HG03103 (cell line): ENCODE data around the gene ADSL.

Experiments used
- ATAC-seq: cut with Tn5 transposase; IDR thresholded peaks from one replicate; pipeline ENCODE4 v1.9.1; 2021; ENCODE audit warnings: low read depth; ENCODE audit not compliant: unreplicated experiment

Gene ADSL

DNA sequence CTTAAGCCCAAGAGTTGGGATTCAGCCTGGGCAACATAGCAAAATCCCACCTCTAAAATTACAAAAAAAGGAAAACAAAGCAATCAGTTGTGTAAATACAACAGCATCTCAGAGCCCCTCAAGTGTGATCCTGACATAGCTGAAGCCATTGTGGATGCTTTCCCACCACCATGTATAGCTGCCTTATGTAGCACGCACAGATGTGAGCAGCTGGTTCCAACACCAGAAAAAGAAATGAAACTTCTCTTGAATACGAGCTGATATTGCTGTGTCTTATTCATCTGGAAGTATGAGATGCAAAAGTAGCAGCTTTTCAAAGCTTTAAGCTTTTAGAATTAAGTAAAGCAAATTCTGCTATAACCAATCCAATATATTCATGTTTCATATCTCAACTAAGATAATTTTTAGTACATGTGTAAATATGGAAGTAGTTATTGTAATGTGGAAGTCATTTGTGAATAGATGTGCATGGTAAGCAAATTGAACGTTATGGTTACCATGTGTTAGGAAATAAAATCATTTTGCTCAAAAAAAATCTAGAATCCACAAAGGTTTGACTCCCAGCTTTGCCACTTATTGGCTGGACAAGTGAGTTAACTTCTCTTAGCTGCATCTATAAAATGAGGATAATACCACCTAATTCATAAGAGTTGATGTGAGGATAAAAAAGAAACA, 87.3 kb downstream of the ADSL start:
- ATAC-seq: no peak

DNA sequence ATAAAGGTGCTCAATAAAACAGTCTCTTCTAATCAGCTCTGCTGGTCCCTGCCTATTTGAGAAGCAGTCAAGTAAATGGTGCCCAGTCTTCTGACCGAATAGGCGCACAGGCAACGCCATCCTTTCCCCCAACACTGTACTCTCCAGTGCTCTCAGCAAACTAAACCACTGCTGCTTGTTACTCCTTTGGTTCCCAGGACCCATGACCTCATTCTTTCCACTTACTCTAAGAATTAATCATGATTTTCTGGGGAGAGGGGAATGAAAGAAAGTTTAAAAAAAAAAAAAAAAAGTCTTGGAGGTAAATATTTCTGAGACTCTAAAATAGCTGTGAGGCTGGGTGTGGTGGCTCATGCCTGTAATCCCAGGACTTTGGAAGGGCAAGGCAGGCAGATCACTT, 87.8 kb downstream of the ADSL start:
- no peak for ATAC-seq

DNA sequence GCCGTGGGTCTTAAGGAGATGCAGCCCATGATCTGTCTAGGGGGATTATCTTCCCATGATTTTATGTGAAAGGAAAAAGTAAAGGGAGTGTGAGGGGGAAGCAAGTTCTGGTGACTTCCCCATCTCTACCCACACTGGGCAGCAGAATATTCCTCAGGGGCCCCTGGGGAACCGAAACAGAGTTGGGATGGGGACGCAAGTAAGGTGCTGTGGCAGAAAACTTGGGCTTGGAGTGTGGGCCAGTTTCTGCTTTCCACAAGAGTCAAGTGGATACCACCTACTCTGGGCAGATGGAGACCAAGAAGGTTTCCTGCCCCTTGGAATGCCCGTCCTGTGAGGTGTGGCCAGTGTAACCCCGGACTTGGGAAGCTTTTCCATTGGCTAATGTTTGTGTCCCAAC, 88.4 kb downstream of the ADSL start:
- no peak for ATAC-seq

DNA sequence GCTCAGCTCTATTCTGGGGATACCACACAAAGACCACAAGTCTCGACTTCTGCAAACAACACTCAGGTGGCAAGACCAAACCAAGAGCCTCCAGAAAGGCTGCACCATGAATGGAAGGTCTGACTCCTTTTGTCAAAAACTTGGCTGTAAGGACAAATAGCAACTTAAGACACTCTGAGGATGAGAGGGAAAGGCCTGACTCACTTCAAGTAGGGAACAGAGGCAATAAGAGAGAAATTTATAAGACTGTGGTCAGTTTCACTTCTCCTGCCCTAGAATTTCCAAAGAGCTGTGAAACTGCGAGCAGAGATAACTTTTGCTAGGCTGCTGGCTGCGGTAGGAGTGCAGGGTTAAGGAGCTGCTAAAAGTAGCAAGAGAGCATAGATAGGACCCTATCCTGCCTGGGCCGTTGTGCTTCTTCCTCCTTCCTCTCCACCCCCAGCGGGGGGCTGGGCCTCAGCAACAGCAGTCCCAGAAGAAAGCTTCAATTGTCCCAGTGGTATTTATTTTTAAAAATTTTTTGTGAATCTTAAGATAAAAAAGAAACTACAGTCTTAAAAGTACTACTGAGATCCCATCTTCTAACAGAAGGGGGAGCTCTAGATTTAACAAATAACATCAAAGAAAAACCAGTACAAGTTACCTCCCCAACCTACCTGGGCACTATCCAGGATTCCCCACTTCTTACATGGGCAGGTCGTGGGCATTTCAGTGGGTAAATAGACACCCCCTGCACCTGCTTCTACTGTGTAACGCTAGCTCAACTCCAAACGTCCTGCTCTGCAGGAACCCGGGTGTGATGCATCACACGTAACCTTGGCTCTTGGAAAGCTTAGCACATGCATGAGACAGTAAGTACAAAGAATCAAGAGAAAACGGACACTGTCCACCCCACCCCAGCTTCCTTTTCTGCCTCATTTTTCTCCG, 90.5 kb downstream of the ADSL start:
- no peak for ATAC-seq
